HG03469 (cell line): ENCODE measurements around the gene MAP3K2.

ENCODE experiments used
- ATAC-seq: cut with Tn5 transposase; IDR thresholded peaks from one replicate; pipeline ENCODE4 v1.9.1; 2021; ENCODE audit warnings: mild to moderate bottlenecking, moderate library complexity, moderate number of reproducible peaks; ENCODE audit not compliant: unreplicated experiment

The MAP3K2 gene

GRCh38 chr2:127407661-127408003 lies 19.9 kb upstream of the MAP3K2 start:
- no peak for ATAC-seq

- no peak for ATAC-seq
These were observed 19.3 kb upstream of the MAP3K2 start for GRCh38 chr2:127407091-127407490.

DNA sequence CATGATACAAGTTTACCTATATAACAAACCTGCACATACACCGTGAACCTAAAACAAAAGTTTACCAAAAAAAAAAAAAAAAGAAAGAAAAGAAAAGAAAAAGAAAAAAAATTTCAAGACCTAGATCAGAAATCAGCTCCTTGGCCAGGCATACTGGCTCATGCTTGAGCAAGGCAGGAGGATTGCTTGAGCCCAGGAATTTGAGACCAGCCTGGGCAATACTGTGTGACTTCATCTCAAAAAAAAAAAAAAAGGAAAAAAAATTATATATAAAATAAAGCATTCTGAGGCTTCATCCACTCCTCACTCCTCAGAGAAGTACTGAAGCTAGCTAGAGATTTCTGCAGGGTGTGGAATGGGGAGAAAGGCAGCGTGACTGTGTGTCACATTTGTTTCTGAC lies 18.7 kb upstream of the MAP3K2 start:
- ATAC-seq: no peak

- no peak for ATAC-seq
These were observed 17.5 kb upstream of the MAP3K2 start for GRCh38 chr2:127405255-127405610.

DNA sequence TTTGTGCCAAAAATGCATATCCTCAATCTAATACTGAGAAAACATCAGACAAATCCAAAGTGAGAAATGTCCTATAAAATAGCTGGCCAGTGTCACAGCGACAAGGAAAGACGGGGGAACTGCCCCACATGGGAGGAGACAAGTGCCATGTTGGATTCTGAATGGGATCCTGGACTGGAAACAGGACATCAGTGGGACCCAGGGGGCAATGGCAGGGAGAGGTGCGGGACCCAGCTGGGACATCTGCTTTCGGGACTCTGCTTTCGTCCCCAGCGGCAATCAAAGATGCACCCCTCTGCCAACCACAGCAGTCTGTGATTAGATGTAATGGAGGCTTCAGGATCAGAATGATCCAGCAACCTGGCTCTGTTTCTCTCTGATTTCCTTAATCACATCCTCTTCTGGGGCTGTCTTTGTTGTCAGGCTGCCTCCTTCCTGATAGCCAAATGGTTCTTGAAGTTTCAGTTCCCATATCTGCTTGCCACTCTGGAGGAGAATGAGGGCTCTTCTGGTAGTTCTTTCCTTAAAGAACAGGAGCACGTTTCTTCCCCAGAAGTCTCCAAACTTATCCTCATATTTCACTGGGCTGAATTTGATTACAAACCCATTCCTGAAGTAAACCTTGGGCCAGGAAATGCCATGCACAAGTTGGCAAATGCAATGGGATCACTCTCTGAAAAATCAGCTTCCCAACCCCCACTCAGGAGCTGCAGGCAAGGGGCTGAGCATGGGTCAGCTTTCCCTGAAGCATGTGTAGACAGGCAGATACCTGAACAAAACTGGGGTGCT lies 16.9 kb upstream of the MAP3K2 start:
- ATAC-seq: no peak

DNA sequence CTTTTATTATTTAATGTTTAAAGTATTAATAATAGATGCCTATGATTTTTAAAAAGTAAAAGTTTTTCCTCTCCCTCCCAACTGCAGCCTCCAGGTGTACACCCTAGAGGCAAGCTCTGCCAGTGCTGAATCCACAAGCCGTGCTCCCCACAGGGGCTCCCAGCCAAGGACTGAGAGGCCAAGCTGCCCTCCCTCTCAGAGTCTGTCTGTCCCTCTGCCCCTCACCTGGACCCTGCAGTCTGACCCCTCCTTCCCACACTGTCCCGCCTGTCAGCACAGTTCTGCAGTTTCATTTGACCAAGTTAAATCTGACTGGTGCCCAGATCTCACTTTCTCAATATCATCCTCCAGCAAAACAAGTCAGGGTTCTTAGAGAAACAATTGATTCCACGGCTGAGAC lies 15.7 kb upstream of the MAP3K2 start:
- no peak for ATAC-seq

DNA sequence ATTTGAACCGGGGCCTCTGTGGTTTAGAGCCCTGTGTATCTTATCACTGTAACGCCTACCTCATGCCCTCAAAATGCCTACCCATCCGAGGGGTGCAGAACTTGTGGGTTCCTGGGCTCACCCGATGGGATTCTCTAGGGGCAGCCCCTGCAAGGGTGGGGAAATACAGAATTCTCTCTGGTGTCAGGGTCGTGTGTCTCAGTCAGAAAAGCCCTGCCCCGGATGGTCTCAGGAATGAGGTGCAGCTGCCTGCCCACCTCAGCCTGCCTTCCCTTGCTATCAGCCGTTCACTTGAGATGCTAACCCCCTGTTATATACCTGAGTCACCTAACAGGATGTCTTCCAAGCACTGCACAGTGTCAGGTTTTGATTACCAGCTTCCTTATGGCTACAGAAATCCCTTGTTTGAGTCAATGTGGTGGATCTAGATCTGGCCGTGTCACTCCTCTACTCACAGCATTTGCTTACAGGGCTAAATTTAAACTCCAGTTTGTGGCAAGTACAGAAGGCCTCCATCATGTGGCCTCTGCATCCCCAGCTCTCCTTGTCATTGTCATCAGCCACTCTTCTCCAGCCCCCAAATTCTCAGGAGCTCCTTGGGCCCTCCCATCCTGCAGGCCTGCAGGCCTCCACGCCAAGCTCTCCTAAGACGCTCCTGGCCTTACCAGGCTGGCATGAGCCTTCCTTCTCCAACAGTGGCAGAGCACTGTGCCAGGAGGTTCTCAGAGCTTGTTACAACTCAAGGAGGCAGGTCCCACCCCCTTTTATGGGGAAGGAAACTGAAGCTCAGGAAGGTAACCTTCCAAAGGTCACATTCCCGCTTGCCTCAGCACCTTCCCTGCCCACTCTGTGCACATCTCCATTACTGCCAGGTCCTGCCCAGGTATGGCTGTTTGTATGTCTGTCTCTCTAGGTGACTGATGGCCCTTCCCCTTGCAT lies 14.3 kb upstream of the MAP3K2 start:
- no peak for ATAC-seq

GRCh38 chr2:127400897-127401756 lies 13.4 kb upstream of the MAP3K2 start:
- no peak for ATAC-seq

DNA sequence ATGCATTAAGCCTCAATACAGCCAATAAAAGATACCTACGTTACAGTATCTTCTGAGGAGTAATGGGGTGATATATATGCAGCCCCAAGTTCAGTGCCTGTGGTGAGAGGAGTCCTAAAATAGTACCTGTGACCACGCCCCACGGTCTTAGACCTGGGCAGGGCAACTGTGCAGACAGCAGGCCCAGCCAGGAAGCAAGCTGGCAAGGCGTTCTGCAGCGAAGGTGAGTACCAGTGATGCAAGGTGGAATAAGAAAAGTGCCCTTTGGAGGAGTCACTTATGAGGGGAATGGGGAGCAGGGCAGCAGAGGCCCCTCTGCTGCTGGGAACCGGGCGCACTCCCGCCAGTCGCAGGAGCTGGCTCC lies 12.7 kb upstream of the MAP3K2 start:
- ATAC-seq: no peak

DNA sequence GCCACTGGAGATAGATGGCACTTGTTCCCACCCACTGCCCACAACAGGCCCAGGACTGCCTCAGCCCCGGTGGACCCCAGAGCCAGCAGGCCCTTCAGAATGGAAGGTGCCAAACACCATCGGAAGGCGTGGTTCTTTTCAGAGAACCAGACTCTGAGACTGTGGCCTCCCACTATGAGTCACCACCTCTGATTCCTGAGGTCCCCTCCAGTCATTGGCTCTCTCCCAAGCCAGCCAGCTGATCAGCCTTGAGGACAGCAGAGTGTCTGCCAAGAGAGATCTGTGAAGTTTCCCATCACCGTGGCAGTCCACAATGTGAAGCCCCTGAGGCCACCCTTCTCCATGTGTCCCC lies 10.4 kb upstream of the MAP3K2 start:
- ATAC-seq: peak; percentile 77

DNA sequence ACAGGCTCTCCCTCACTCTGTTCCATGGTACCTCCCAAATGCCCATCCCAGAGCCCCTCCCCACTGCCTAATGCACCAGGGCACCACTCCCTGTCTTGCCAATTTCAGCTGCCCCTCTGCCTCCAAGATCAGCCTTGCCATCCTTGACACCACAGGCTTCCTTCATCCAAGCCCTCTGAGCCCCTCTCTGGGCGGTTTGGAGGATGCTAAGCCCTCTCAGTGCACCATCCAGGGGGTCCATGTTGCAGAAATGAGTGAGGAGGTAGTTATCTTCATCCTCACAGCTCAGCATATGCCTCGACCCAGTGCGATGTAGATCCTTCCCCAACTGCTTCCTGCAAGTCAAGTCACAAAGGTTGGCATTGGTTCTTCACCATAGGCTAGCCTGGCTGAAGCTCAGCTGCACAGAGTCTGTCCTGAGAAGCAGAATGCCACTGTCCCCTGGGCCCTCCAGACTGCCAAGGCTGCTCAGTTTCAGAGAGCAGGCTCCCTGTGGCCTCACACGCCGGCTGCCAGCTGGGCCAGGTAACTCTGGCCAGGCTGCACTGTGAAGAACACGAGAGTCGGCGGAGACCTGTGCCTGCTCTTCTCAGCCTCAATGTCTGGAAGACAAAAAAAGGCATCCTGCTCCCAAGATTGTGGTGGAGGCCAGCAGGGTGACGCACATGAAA lies 9.9 kb upstream of the MAP3K2 start:
- ATAC-seq: no peak

DNA sequence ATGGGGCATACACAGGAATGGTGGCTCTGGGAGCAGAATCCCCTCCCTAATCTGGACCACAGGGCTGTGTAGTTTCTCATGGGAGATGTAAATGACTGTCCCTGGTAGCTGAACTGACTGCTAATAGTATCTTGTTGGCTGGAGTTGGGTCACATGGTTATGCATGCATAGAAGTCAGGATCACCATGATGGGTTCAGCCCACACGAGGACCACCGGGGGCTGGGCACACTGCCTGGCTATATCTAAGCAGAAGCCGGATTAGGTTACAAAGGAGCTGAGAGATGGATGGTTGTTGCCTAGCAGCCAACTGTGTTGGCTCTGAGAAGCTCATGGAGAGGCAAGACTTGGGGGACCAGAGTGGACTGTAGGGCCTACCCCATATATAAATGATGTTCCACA lies 6.7 kb upstream of the MAP3K2 start:
- no peak for ATAC-seq

DNA sequence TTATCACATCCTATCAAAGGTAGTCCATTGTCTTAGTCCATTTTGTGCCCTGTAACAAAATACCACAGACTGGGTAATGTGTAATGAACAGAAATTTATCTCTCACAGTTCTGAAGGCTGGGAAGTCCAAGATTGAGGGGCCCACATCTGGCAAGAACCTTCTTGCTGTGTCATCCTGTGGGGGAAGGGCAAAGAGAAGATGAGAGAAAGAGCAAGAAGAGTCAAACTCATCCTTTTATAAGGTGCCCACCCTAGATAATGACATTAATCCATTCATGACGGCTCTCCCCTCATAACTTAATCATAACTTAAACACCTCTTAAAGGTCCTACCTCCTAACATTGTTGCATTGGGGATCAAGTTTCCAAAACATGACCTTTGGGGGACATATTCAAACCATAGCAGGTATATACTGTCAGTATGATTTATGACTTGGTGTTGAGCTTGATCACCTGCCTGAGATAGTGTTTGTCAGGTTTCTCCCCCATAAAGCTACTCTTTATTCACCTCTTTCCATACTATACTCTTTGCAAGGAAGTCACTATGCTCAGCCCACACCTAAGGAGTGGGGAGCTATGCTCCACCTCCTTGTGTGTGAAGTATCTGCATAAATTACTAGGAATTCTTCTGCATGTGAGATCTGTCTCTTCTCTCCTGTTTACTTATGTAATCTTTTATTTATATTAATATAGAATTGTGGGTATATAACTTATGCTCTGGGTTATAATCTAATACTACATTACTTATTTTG lies 5.2 kb upstream of the MAP3K2 start:
- ATAC-seq: no peak

- no peak for ATAC-seq
These were observed 4.5 kb upstream of the MAP3K2 start for GRCh38 chr2:127392133-127392827.

GRCh38 chr2:127389778-127390435 lies 2.1 kb upstream of the MAP3K2 start:
- ATAC-seq: peak; percentile 16

DNA sequence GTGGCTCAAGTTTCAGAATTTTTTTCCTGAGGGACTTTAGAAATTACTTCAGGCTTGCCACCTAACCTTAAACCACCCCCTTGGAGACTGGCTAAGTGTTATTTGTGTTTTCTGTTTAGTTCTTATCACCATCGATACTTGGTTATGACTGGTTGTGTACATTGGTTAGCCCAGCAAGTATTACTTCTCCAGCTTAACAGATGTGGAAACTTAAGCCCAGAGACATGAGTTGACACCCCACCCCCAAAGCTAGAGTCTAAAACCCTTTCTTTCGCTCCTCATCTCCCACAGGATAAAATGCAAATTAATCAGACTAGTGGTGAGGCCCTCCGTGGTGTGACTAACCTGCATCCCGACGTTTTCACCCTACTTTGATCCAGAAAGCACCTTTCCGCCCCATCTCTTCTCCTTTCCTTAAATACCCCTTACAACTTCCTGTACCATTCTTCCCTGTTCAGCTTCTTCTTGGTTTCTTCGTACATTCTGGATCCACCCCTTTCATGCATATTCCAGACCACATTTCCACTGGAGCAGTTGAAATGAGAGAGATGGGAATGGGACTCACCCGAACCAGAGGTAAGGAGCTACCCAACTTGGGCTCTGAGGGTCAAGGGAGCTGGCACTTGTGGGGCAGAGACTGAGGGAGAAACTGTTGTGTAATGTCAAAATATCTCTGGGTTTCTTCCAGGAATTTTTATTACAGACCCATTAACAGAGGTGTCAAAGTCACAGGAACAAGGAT lies 819 bp upstream of the MAP3K2 start:
- ATAC-seq: no peak

- peak; percentile 34 for ATAC-seq
These were observed 766 bp downstream of the MAP3K2 start for GRCh38 chr2:127386764-127387654.
